ENCODE measurements around the gene RAB40B.

Gene RAB40B

DNA sequence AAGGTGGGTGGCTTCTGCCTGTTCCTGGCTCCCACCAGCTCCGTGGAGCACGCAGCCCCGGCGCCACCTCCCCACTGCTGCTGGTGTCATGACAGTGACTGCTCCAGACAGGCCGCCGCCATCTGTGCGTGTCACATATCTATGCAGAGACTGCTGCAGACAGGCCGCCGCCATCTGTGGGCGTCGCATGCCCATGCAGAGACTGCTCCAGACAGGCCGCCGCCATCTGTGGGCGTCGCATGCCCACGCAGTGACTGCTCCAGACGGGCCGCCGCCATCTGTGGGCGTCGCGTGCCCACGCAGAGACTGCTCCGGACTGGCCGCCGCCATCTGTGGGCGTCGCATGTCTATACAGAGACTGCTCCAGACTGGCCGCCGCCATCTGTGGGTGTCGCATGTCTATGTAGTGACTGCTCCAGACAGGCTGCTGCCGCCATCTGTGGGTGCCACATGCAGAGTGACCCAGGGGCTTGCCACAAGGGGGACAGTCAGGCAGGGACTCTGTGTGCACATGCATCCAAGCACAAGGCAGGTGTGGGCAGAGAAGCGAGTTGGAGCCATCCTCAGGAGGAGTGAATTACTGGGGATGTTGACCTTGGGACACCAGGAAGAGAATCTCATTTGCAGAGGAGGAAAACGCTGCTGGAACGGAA lies 14.7 kb upstream of the RAB40B start:
- DNase-seq, result no peak

DNA sequence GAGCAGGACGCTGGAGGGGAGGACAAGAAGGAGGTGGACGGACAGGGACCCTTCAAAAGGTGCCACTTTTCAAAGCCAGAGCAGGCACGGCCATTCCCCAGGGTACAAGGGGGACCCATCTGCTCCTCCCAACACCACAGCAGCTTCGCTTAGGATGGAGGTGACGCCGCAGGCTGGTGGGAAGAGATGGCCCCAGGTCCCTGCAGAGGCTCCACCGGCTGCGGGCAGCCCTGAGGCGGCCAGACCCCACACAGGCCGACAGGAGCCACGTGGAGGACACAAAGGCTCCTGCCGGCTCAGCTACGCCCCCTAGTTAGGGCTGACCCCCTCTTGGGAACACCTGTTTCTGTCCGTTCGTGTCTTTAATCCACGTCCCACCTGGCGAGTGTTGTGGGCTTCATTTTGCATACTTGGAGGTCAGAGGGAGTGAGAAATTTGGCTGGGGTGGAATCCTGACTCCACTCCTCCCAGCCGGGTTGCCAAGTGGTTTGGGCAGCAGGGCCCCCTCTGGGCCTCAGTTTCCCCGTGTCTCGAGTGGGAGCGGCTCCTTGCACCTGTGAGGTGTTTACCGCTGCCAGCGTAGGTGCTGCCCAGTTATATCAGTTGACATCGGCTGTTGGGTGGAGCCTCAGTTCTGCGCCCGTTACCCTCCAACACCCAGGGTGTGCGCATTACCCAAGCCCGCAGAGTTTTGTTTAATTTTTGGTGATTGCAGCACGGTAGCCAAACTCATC lies 12.2 kb upstream of the RAB40B start:
- DNase-seq, result no peak

DNA sequence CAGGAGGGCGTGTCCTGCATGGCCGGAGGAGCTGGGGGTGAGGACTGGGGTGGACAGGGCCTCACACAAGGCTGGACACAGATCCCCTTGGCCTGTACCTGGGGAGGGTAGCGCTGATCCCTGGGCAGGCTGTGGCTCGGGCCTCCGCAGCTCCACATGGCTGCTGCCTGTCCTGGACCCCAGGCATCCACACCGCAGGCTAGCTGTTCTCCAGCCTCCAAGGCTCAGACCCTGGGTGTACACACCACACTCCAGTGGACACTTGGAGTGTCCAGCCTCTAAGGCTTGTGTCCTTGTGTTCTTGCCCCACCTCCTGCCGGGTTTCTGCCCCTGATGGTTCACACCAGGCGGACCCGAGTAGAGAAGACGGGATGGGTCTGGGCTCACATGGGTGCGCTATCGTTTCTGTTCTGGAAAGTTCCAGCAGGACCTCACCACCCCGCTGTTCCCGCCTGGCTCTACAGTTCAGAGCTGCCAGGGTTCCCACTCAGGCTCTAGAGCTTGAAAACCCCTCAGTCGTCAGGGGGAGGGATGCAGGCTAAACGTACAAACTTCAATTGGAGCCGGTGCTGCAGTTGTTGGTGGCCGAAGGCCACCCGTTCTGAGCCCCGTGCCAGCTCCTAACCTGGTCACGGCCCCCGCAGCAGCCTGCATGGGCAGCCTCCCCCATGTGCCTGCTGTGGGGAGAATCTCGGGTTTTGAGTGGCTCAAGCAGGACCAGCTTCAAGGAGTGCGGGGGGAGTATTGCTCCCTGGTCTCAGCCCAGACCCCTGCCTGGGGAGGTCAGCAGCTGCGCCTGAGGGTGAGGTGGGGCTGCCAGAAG lies 11.4 kb upstream of the RAB40B start:
- no peak for DNase-seq

DNA sequence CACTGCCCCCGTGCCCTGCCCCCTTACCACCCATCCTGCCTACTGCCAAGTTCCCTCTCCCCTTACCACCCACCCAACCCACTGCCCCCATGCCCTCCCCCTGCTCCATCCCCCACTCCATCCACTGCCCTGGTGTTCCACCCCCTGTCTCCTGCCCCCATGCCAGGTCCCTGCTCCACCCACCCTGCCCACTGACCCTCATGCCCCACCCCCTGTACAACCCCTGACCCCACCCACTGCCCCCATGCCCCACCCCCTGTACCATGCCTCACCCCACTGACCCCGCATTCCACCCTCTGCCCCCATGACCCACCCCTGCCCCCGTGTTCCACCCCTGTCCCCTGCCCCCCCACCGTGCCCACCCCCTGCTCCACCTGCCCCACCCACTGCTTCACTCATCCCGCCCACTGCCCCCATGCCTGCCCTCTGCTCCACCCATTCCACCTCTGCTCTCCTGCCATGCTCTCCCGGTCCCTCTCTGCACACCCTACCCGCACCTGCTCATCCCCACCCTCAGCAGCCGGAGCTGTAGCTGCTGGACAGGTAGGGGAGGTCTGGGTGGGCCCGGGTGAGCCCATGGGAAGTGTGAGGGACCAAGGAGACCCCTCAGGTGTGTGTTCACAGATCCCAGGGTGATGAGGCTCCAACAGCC lies 10.7 kb upstream of the RAB40B start:
- DNase-seq, result no peak

DNA sequence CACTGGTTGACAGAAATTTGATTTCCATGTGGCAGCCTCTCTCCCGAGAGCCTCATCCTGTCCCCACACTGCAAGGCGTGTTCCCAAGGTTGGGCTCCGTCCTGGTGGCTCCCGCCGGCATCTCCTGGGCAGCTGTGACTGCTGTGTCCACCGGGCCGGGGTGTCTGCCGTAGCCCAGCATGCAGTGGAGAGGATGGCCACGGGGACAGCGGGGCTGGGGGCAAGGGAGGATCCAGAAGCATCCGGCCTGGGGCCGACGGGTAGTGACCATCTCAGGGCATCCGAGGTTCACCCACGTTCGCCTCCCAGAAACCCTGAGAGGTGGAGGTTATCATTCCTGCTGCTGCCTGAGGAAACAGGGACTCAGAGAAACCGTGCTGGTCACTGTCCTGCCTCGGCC lies 7.3 kb upstream of the RAB40B start:
- no peak for DNase-seq

DNA sequence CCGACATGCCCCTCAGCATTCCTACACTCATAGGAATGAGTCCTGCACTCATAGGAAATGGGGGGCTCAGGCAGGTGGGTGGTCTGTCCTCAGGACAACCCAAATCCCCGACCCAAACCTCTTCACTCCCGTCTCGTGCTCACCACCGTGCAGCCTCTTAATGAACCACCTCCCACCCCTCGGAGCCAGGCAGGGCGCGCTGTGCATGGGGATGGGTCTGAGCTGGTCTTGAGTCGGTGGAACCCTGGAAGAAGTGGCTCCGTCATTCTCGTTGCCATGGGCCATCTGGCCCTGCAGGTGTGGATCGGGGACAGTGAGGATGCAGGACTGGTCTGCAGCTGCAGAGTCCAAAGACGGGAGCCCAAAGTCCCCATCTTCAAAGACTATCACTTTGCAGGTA lies 6.4 kb upstream of the RAB40B start:
- DNase-seq, result no peak

DNA sequence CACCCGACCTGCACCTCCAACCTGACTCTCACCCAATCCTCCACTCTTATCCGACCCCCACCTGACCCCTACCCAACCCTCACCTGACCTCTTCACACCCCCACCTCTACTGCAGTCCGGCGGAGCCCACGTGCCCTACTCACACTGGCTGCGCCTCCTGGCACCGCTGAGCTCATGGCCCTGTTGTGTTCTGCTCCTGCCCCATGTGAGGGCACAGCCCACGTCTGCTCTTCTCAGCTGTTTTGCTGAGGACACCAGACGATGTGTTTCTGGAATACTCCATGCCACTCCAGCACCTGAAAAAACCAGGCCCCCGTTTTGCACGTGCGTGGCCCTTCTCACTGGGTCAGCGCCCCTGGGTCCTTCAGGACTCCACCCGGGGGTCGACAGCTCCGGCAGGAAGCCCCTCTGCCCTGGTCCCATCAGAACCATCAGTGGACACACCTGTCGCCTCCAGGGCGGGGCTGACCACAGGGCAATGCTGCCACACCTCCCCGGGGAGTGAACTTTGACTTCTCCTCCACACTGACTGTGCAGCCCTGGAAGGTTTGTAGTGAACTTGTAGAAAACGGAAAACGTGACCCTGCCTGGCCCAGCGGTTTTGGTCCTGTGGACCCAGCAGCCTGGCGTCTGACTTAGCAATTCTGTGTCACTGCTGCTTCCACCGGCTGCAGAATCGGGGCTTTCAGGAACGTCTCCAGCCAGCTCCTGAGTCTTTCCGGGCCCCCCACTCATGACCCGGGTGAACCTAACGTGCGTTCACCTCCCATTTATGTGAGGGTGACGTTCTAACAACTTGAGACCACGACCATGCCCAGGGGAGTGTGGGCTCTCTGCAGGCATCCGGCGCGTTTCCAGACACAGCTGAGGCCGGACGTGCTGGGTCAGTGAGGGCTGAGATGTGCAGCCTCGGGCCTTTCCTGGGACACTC lies 5.7 kb upstream of the RAB40B start:
- DNase-seq, result no peak

DNA sequence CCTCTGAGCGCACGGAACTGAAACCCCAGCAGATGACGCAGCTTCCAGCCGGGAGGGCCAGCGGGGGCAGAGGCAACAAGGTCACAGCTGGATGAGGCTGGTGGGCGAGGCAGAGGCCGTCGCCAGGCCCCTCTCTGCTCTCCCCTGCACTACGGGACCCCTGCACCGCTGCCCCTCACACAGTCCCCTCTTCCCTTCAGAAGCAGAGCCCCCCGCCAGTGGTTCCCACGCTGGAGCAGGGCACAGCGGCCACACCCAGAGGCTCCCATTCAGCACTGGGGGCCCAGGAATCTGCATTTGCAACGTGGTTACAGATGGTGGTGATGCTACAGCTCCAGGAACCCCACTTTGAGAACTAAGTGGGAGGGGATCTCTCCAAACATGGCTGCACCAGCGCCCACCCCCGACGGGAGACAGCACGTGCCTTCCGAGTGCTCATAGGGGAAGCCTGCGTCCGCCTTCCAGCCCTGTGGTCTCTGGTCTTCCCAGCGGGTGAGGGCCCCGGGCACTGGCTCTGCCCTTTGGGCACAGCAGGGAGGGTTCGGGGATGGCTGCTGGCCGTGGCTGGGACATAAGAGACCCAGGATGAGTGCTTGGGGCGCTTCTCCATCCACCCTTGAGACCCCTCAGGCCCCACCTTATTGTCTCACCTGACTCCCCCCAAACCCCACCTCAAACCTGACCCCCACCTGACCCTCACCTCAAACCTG lies 4.7 kb upstream of the RAB40B start:
- DNase-seq, result no peak

DNA sequence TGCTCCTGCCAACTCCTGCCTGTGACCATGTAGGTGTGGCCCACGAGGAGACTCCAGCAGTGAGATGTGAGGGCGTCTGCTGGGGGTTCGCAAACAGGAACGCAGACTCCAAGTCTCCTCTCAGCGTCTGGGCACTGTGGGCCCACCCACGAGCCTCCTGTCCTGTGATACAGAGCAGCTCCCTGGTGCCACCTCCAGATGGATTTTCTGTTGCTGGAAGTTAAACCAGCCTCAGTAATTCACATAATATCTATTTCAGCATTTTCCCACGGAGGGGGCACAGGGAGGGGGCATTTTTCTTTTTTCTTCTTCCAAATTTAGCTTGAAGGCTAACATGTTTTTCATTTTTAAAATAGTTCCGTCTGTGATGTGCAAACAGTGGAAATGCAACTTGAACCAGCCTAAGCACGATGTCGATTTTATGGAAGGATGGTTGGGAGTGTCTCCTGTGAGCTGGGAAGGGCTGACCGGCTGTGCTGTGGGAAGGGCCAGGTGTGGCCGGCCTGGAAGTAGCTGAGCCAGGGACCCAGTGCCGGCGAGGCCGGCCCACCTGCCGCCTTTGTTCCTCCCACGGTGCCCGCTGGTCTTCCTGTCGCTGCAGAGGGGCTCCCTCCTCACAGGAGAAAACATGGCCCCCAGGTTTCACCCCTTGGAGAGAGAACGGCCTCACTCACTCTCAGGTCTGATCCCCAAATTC lies 3.9 kb upstream of the RAB40B start:
- no peak for DNase-seq

DNA sequence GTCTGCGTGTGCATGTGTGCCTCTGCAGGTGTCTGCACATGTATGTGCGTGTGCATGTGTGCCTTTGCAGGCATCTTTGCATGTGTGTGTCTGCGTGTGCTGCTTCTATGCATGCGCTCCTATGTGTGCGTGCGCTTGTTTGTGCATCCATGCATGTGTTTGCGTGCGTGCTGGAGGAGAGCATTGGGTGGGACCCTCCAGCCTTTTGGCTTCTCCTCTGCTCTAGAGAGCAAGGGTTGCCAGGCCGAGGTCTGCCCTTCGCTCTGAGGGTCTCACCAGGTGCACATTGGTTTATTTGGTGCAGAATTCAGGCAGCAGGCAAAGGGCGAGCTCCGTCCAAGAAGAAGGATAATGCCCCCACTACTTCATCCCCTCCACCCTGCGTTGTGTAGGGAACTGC lies 1.1 kb upstream of the RAB40B start:
- DNase-seq, result no peak

DNA sequence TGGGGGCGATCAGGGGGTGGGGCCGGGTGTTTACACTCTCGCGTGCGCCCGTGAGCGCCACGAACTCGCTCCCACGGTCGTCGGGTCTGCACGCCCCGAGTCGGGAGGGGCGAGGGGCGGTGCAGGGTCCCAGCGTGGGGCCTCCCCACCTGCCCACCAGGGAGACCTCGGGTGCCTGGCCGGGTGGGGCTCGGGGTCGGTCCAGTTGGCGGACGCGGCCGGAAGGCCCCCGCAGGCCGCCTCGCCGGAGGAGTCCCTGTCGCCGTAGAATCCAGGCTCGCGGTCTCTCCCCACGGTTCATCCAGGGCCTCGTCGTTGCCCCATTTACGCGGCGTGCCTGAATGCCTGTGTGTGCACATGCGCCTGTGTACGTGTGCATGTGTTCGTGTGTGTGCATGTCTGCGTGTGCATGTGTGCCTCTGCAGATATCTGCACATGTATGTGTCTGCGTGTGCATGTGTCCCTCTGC lies 510 bp upstream of the RAB40B start:
- no peak for DNase-seq

DNA sequence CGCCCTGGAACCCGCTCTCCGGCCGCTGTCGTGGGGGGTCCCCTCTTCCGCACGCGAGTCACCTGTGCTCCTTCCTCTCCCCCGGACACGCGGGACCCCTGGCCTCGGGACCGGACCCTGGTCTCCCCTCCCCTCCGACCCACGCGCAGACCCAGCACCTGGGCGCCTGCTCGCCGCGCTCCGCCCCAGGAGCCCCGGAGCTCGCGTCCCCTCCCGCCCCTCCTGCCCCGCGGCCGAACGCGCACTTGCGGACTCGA lies 762 bp downstream of the RAB40B start:
- no peak for DNase-seq

DNA sequence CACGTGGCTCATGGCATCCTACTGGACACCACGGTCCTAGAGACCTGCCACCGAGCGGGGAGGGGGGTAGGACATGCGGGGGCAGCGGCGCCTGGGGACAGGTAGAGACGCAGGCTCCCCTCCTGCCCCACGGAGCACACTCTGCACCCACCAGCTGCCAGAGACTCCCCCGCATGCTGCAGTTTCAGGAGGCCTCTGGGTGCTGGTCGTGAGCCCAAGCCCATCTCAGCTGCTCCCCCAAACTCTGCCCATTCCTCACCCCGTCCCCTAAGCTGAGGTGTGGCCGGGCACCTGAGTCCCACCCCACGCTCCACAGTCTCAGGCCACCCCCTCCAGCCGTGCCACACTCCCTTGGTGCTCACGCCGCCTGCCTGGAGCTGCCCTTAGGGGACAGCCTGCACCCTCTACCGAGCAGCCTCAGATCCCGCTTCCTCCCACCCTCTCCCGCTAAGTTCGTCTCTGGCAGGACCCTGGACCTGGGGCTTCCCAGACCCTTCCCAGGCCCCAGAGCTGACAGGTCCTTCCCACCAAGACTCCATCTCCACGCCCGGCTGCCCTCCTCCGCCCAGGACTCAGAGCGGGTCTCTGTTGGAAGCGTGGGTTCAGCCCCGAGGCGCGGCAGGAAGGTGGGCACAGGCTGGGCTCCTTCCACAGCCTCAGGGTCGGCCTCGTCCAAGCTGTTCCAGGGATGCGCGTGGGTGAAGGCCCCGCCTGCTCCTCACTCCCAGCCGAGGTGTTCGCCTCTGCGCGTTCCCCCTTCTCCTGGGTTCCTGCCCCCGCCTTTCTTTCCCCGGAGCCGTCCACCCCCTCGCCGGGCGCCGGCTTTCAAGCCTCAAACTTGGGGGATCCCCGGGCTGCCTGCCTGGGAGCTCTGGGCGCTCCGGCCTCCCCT lies 1.3 kb downstream of the RAB40B start:
- no peak for DNase-seq

DNA sequence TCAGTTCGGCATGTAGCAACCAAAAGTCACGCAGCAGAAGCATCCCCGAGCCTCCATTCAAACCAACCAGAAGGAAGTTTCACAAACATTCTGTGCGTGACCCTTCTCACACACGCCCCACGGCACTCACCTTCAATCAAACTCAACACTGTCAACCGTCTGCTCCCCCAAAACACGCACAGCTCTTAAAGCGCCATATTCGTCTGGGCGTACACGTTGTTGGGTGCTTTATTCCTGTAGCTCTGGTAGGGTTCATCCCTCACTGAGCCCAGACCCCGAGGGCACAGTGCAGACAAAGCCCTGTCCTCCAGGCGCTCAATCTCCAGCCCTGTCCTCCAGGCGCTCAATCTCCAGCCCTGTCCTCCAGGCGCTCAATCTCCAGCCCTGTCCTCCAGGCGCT lies 2.2 kb downstream of the RAB40B start:
- no peak for DNase-seq

DNA sequence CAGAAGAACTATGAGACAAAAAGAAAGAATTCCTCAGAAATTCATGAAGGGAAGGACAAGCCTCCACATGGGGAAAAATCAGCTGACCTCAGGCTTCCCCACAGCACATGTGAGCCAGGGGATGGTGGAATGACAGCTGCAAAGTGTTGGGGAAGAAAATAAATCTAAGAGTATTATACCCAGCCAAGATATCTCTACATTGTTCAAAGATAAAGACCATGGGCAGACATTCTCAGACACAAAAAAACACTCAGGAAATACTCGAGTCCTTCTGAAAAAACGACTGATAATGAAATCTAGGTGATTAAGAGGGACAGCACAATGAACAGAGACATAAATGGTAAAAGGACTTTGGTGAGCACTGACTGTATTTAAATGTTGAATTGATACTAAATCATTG lies 3.9 kb downstream of the RAB40B start:
- DNase-seq, result no peak

DNA sequence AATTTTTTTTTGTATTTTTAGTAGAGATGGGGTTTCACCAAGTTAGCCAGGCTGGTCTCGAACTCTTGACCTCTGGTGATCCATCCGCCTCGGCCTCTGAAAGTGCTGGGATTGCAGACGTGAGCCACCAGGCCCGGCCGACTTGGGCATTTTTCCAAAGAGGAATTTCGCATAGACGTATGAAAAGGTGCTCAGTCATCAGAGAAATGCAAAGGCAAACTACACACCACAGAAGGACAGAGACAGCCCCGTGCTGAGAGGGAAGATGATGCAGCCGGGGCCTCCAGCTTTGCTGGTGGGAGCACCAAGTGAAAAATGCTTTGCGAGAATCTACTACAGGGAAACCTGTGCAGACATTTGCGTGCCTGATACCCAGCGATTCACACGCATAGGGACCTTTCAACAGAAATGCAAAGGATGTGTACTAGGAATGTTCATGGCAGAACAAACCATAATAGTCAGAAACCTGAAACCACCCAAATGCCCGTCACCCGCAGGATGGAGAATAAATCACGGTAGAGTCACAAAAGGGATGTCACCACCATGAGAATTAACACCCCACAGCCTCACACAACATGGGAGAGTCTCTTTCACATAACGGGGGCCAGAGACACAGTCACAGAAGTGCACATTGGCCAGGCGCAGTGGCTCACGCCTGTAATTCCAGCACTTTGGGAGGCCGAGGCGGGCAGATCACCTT lies 5.2 kb downstream of the RAB40B start:
- no peak for DNase-seq

DNA sequence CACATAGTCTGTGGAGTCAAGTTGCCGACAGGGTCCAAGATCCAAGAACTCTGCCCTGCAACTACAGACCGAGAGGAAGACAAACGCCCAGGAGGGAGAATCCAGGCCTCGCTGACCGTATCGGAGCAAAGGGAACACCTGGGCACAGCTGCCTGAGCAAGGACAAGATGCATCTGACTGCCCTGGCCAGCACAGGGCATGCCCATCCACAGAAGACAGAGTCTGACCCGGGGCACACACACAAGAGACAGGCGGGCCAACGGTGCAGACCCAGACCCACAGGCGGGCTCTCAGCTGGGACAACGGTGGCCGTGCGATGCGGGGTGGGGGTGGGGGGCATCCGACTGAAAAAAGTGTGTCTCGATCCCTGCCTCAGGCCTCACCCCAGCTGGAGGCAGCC lies 6.2 kb downstream of the RAB40B start:
- DNase-seq, result no peak

DNA sequence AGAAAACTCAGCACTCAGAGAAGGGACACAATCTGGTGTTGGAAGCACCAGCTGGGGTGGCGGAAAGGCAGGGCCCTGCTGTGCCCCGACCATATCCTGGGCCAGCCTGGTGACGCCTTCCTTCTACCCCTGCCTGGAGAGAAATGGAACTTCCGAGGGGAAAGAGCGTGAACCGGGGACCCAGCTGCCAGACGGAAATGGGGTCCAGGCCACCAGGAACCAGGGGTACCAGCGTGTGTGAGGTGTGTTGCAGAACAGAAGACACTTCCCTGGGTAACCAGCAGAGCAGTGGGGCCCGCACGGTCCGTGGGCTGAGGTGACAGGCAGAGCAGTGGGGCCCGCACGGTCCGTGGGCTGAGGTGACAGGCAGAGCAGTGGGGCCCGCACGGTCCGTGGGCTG lies 6.8 kb downstream of the RAB40B start:
- no peak for DNase-seq

DNA sequence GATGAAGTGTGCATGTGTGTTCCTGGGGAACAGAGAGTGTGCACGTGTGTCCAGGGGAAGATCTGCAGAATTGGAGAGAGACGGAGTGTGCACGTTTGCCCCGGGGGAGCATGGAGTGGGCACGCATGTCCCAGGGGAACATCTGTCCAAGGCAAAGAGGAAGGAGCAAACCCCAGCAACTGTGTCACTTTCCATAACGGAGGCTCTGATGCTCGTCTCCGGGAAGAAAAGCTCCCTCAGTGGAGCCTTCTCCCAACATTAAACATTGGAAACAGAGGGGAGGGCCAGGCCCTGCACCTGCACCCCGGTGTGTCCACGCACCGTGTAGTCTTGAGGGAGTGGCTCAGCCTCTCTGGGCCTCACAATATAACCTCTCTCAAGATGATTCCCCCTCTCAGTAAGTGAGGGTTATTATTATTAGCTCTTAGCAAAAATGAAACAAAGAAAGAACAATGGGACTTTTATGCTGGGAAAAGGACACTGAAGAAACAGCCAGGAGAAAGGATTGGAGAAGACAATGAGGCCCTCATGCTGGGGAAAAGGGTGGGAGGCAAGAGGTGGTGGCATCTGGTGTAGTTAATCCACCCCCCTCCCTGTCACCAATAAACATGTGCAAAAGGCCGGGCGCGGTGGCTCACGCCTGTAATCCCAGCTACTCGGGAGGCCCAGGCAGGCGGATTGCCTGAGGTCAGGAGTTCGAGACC lies 7.6 kb downstream of the RAB40B start:
- no peak for DNase-seq
